SKM-1 treated with dmso at 0.1 percent for 144 hours (cell line): ENCODE results near the gene GLB1L3.

Experiments used
- DNase-seq: peaks from one replicate; lab custom pipeline; 2025; ENCODE audit not compliant: unreplicated experiment; lab: John Stamatoyannopoulos, UW

GLB1L3 gene

DNA sequence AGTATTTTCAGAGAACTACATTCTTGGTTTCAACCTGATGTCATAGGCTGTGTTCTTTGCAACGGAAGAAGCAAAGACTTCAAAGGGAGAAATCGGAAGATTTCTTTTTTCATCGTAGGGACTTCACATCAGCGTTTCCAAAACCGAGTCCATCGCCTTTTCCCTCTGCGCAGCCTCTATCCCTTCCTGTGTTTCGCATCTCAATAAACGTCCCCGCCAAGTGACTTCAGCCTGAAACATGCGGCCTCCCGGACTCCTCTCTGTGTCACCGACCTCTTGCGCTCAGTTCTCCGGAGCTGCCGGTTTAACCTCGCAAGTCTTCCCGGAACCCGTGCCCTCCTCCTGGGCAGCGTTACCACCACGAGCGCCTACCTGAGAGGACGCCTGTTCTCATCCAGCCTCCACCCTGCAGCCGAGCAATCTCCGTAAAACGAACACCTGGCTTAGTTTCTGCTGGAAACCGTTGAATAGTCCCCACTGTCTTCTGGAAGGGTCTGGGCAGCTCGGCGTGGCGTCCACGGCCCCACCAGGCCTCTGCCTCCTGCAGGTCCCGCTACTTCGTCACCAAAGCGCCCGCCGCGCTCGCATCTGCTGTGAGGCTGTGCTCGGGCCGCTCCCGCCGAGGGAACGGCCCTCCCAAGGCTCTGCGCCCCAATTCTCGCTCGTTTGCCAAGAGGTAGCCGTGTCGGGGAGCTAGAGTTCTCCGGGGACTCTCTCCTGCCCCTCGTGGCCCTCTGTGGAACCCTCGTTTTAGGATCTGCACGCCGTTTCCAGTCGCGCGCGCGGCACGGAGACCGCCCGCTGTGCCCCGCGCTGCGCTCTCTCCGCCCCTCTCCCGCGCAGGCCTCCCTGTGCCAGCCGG lies at the start of gene GLB1L3:
TSS of gene GLB1L3 (plus strand) at position 846 of the 862 bp plus-strand sequence. CDS start 362 bp downstream, outside the sequence.
- no peak for DNase-seq

GRCh38 chr11:134226806-134227325 lies 49.3 kb upstream of the GLB1L3 start:
- DNase-seq = no peak

DNA sequence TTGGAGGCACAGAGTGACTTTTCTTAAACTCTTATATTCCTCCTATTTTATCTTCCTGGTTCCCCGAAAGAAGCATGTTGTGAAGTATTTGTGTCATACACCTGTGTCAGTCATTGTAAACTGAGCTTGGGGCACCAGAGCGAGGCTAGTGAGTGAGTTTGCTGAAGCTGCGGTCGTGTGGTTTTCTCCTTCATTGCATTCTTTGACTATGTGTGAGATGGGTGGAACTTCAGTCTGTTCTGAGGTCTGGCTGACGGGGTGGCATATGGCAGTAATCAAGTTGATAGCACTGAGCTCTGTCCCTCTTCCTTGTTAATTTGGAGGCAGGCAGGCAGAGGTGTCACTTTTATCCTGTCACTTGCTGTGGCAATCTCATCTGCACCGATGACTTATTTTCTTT lies 47.6 kb upstream of the GLB1L3 start:
- no peak for DNase-seq

DNA sequence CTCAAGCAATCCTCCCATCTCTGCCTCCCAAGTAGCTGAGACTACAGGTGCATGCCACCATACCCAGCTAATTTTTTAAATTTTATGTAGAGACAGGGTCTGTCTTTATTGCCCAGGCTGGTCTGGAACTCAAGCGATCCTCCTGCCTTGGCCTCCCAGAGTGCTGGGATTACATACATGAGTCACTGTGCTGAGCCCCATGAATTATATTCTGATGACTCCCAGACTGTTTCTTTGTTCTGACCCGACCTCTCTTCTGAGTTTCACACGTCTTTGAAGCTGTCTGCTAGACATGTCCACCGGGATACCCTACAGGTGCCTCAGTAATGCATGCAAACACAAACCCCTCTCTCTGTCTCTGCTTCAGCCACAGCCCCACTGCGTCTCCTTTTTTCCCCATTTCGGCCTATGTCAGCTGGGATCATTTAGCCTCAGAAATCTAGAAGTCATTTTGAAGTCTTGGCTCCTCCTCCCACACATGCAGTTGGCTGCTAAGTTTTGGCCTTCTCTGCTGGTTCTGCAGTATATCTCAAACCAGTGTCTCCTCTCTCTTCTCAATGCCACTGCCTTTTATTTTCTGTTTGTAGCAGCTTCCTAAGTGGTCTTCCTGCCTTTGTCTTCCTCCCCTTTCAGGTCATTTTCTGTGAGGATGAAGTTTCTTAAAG lies 46.9 kb upstream of the GLB1L3 start:
- no peak for DNase-seq

DNA sequence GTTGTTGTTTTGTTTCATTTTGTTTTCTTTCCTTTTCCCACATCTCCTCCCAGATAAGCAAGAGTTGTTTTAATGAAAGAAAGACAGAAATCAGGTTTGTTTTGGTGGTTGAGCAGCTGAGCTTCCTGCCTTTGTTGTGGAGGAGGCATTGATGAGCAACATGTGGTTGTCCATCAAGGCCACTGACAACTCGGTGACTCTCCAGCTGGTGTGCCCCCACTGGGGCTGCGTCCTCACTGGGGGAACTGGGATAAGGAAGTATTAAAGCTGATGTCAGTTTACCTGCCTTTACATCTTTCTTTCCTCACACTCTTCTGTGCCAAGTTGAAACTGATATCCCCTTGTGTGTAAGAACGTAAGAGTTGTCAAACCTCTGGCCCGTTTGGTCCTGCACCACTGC lies 45.8 kb upstream of the GLB1L3 start:
- DNase-seq = no peak

GRCh38 chr11:134231958-134232659 lies 44.1 kb upstream of the GLB1L3 start:
- peak; percentile 12 for DNase-seq

DNA sequence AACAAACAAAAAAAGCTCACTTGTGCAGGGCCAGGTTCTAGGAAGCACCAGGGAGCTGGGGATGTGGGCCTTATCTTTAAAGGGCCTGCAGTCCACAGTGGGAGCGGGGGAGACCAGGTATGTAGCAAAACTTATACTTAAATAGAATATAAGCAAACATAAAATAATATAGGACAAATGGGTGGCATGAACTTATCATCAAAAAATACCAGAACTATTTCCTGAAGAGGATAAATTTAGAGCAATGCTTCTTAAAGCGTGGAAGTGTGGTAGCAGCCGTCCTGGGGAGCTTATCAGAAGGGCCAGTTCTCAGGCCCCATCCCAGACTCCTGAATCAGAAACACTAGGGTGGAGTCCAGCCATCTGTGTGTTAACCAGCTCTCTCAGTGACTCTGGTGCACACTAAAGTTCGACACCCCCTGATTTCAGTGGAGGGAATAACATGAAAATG lies 42.4 kb upstream of the GLB1L3 start:
- no peak for DNase-seq

GRCh38 chr11:134235399-134235798 lies 40.8 kb upstream of the GLB1L3 start:
- no peak for DNase-seq

- DNase-seq = no peak
These were observed 39.2 kb upstream of the GLB1L3 start for GRCh38 chr11:134236834-134237556.

DNA sequence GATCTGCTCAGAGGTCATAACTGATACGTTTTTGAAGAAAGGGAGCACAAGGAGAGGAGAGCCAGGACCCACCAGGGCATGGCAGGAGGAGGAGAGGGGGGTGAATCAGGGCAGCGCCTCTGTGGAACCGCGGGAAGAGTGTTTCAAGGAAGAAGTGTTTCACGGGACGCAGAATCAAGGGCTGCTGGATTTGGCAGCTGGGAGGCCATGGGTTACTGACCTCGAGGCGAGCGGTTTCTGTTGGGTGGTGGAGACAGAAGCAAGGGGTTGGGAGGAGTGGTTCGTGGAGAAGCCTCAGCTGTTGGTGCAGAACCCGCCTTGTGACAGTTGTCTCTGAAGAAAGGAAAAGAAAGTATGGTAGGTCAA lies 38.6 kb upstream of the GLB1L3 start:
- no peak for DNase-seq

- no peak for DNase-seq
These were observed 37.2 kb upstream of the GLB1L3 start for GRCh38 chr11:134238956-134239355.

DNA sequence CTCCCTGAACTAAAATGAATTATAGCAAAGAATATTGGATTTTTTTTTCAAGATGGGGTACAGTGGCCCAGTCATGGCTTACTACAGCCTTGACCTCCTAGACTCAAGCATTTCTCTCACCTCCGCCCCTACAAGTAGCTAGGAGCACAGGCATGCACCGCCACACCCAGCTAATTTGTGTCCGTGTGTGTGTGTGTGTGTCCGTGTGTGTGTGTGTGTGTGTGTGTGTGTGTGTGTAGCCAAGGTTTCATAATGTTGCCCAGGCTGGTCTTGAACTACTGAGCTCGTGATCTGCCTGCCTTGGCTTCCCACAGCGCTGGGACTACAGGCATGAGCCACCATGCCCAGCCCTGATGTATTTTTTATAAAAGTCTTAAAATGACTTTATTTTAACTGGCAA lies 35.6 kb upstream of the GLB1L3 start:
- no peak for DNase-seq

GRCh38 chr11:134242376-134242775 lies 33.8 kb upstream of the GLB1L3 start:
- no peak for DNase-seq

DNA sequence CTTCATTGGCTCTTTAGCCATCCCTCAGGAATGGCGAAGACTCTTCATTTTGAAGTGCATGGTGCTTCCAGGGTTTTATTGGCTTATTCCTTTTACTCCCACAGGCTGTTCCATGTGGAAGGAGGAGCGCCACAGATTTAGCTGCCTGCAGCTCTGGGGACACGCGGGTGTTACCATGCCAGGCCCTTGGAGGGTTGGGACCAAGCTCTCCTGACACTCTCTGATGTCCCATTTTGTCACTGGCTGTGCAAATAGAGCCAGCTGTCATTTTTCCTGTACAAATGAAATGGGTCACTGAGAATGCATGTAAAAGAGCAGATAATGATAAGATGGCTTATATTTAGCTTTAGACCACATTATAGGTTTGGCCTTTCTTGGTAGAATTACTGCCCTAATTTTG lies 32.3 kb upstream of the GLB1L3 start:
- DNase-seq = no peak

GRCh38 chr11:134244593-134244992 lies 31.6 kb upstream of the GLB1L3 start:
- no peak for DNase-seq

GRCh38 chr11:134245434-134245833 lies 30.7 kb upstream of the GLB1L3 start:
- DNase-seq = no peak

DNA sequence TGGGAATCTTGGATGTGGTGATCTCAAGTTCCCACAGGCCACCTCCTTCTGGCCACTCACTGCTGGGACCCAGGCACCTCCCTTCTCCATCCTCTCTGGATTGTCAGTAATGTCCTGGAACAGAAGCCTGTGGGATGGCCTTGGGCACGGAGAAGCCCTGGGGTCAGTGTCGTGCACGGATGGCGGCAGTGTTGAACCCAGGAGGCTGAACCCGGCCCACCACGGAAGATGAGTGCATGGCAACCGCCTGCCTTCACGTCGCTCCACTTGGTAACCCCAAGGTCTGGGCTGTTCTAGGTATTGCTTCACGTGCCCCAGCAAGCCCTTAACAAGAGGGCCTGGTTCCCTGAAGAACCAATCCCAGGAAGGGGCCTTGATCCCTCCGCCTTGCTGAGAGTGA lies 30.1 kb upstream of the GLB1L3 start:
- DNase-seq = no peak

DNA sequence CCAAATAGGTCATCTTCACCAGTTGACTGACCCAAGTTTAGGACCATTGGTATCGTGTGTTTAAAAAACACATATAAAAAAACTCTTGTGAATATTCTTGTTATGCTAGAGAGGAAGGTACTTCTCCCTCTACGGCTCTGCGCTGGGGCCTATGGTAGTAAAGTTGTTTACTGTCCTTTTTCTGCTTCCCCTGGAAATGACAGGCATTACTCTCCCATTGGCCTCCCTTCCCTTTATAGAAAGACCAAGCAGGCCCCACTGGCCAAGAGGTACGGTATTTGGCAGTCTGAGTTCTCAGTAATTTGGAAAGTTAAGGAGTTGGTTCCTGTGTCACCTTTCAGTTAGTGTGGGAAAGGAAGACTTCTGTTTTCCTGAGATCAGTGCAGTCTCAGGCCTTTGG lies 29.5 kb upstream of the GLB1L3 start:
- DNase-seq = no peak

GRCh38 chr11:134248910-134249480 lies 27.2 kb upstream of the GLB1L3 start:
- DNase-seq = no peak

- no peak for DNase-seq
These were observed 25.9 kb upstream of the GLB1L3 start for GRCh38 chr11:134250246-134250645.

DNA sequence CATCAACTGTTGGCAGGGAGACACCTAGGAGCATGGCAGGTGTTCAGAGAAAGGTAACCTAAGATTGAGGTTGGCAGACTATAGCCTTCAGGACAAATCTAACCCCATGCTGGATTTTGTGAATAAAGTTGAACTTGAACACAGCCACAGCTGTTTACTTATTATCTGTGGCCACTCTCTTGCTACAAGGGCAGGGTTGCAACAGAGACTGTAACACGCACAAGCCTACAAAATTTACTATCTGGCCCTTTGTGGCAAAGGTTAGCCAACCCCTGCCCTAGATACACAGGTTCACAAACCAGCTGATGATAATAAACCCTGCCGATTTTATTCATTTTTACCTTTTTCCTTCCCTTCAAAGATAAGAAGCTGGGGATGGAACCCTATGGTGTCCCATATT lies 25.5 kb upstream of the GLB1L3 start:
- DNase-seq = no peak
